Ovary (tissue), 9 donors: Measurements from ENCODE around the gene TCIRG1. TPM values are rescaled to one million over a fixed set of nuclear protein-coding genes. Genes with fewer than 3 reads are reported as not detected.

Experiments
- DNase-seq, 5 donors: peaks; one replicate each; pipeline ENCODE4 v3.0.0-alpha.2; 2019 to 2020
- H3K27ac ChIP-seq, 2 donors: fragments of 200-600 bp; one replicate each; pipeline versions ENCODE4 v1.5.1 to v1.8.0; 2019 to 2022
- H3K27me3 ChIP-seq: fragments of 200-600 bp; one replicate; pipeline ENCODE4 v1.8.0; 2022
- H3K36me3 ChIP-seq: fragments of 200-600 bp; sonication (generic); one replicate; pipeline ENCODE4 v1.5.1; 2019
- H3K4me1 ChIP-seq: one replicate; pipeline ENCODE4 v1.8.1; 2013; ENCODE audit warnings: mild to moderate bottlenecking, moderate library complexity; ENCODE audit not compliant: insufficient read depth
- H3K4me3 ChIP-seq: fragments of 200-600 bp; sonication (generic); one replicate; pipeline ENCODE4 v1.5.1; 2017
- H3K9me3 ChIP-seq, 2 donors: fragments of 200-600 bp in 1 of 2; sonication (generic) in 1 of 2; one replicate each; pipeline versions ENCODE4 v1.5.1 to v1.8.1; 2013 to 2019; ENCODE audit warnings: mild to moderate bottlenecking in 1 of 2, moderate library complexity in 1 of 2
- CTCF ChIP-seq, 3 donors: fragments of 450-650 bp in 2 of 3; fragments of 200-600 bp in 1 of 3; IDR thresholded peaks; one replicate each; pipeline versions ENCODE4 v1.5.1 to v1.8.0; 2016 to 2022; ENCODE audit warnings: antibody characterized with exemption in 3 of 3, mild to moderate bottlenecking in 1 of 3
- EP300 ChIP-seq: sonication (generic); formaldehyde crosslinking; IDR thresholded peaks from one replicate; pipeline ENCODE4 v1.6.1; 2017; ENCODE audit warnings: antibody characterized with exemption
- POLR2A ChIP-seq: fragments of 450-650 bp; IDR thresholded peaks from one replicate; pipeline ENCODE4 v1.6.1; 2017; ENCODE audit warnings: antibody characterized with exemption, mild to moderate bottlenecking, moderate library complexity
- WGBS, 3 donors: extraction: QIAGEN DNeasy Blood & Tissue Kit in 1 of 3; methylation state at CpG; one replicate each; pipeline versions ENCODE4 v1.1.5 to v1.1.7; 2013 to 2017; 5-methylcytosine and 5-hydroxymethylcytosine counted together
- intact Hi-C, 4 donors: fragments of 100-400 bp; cut with DNase I; formaldehyde crosslinking; loops; one replicate each; pipeline versions ENCODE4 v1.11.0 to v1.15.1; 2022 to 2023
- polyA plus RNA-seq, 2 donors: library from polyadenylated mRNA; stranded (reverse); fragments of 200-250 nt in 1 of 2; fragments of 350-450 nt in 1 of 2; fragmentation: Illumina TruSeq in 1 of 2; extraction: RNeasy Lipid Tissue Mini Kit (QIAGEN cat#74804) in 1 of 2; gene quantifications; one replicate each; pipeline ENCODE4 v1.2.3, GENCODE V29; 2013 to 2014
- total RNA-seq, 7 donors: library from RNA; depleted of rRNA in 2 of 7; stranded (reverse); fragments of >200 nt in 2 of 7; fragmentation: NEBNext Ultra II Directional in 3 of 7; extraction: Animal tissue kit (Norgen Biotek cat#: 25700) in 3 of 7; gene quantifications; one replicate each; pipeline versions ENCODE4 v1.1.0 to v1.2.4, GENCODE V29; 2016 to 2023
- donor health status: DM: no; HTN: no; CAD: no; lungs with moderate emphysema.
- donor health status: DM: no; HTN: no; CAD: no.
- donor health status: Bipolar disorder and iron deficiency.
- donor health status: DM: yes; HTN: yes; CAD: no.
- donor health status: DM: no; HTN: no; CAD: no.
- donor health status: DM: yes; HTN: yes; CAD: no.

Gene TCIRG1
- total and polyA plus RNA-seq, 9 donors: 2.2 to 109 (median 77.4) TPM

- intact Hi-C loops: no loop called here
- DNase-seq: no peak
- Histone ChIP-seq H3K27me3 (no peaks in the 10 kb centered on the region), H3K4me3 (no peak overlapping the region), H3K36me3 (no peaks in the 10 kb centered on the region), H3K9me3 (no peaks in the 10 kb centered on the region), H3K27ac (no peak overlapping the region), H3K4me1 (no peaks in the 10 kb centered on the region)
- TF ChIP-seq POLR2A (no peak), CTCF (IDR thresholded peaks at IDR 0.05) (no peak), EP300 (no peak)
- 87 to 89% (median 88%) methylated on average over 18 of the region's 18 CpGs for WGBS, 3 donors
Measured at GRCh38 chr11:68018730-68019190, 20.1 kb upstream of the TCIRG1 start.

- no peak for DNase-seq
- Histone ChIP-seq H3K36me3 (no peaks in the 10 kb centered on the region), H3K27ac (no peak overlapping the region), H3K4me1 (no peaks in the 10 kb centered on the region), H3K27me3 (no peaks in the 10 kb centered on the region), H3K9me3 (no peaks in the 10 kb centered on the region), H3K4me3 (no peak overlapping the region)
- 82 to 86% (median 84%) methylated on average over 3 to 12 of the region's 12 CpGs for WGBS, 3 donors
- intact Hi-C loops: no loop called here
- TF ChIP-seq POLR2A (no peak), EP300 (no peak), CTCF (IDR thresholded peaks at IDR 0.05) (no peak)
Measured at GRCh38 chr11:68019486-68019885, 19.3 kb upstream of the TCIRG1 start.

GRCh38 chr11:68020575-68020974 lies 18.2 kb upstream of the TCIRG1 start:
- Histone ChIP-seq H3K36me3 (no peaks in the 10 kb centered on the region), H3K27me3 (no peaks in the 10 kb centered on the region), H3K27ac (no peak overlapping the region), H3K4me1 (no peaks in the 10 kb centered on the region), H3K9me3 (peaks cover 0 to 5% of the 10 kb centered on the region in 2 donors), H3K4me3 (no peak overlapping the region)
- DNase-seq: no peak
- intact Hi-C loops: loop anchor here in 1 of 4 donors (10.0 kb wide), 1 partner anchor 434 kb away; no protein-coding TSS in a partner anchor
- WGBS, 3 donors: 47 to 57% (median 47%) methylated on average over 10 to 11 of the region's 11 CpGs
- TF ChIP-seq EP300 (no peak), CTCF (IDR thresholded peaks at IDR 0.05) (no peak), POLR2A (no peak)

GRCh38 chr11:68021167-68021787 lies 17.5 kb upstream of the TCIRG1 start:
- no peaks in the 10 kb centered on the region for H3K36me3 ChIP-seq
- WGBS, 3 donors: 59 to 81% (median 65%) methylated on average over 27 of the region's 27 CpGs
- H3K27me3 ChIP-seq: no peaks in the 10 kb centered on the region
- no peak overlapping the region for H3K4me3 ChIP-seq
- peaks cover 0 to 5% of the 10 kb centered on the region in 2 donors for H3K9me3 ChIP-seq
- intact Hi-C loops: loop anchor here in 1 of 4 donors (10.0 kb wide), 1 partner anchor 434 kb away; no protein-coding TSS in a partner anchor
- no peak for DNase-seq
- TF ChIP-seq CTCF (IDR thresholded peaks at IDR 0.05): no peak
- no peak for TF ChIP-seq POLR2A
- TF ChIP-seq EP300: no peak
- H3K27ac ChIP-seq: no peak overlapping the region
- no peaks in the 10 kb centered on the region for H3K4me1 ChIP-seq
